CD4-positive, alpha-beta memory T cell (primary cell): ENCODE data around the gene TIPRL. TPM values are rescaled to one million over a fixed set of nuclear protein-coding genes. Genes with fewer than 3 reads are reported as not detected.

Experiments
- CTCF ChIA-PET: fragments of 350-600 bp; sonication (Branson Sonifier 250); formaldehyde crosslinking; loops from one replicate; lab custom pipeline; 2021; ENCODE audit warnings: inconsistent platforms; ENCODE audit not compliant: partially characterized antibody; lab: Charles Lee
- POLR2A ChIA-PET: fragments of 350-600 bp; sonication (Branson Sonifier 250); formaldehyde crosslinking; loops from one replicate; lab custom pipeline; 2021; ENCODE audit not compliant: partially characterized antibody; lab: Charles Lee
- DNase-seq, 5 donors: peaks; one replicate each; pipeline versions ENCODE4 v3.0.0 to v3.0.0-alpha.2; 2020 to 2022; ENCODE audit warnings: mixed read lengths in 1 of 5
- H3K27ac ChIP-seq: one replicate; pipeline ENCODE4 v1.7.0; 2013; ENCODE audit warnings: low read depth, low read length
- H3K27me3 ChIP-seq: 2 replicates; pipeline ENCODE4 v1.7.0; 2013; ENCODE audit warnings: mild to moderate bottlenecking, low read length, moderate library complexity; ENCODE audit not compliant: insufficient read depth
- H3K36me3 ChIP-seq: 2 replicates; pipeline ENCODE4 v1.7.0; 2013; ENCODE audit warnings: mild to moderate bottlenecking, low read length, moderate library complexity; ENCODE audit not compliant: insufficient read depth
- H3K4me1 ChIP-seq: 2 replicates; pipeline ENCODE4 v1.7.0; 2013; ENCODE audit warnings: mild to moderate bottlenecking, low read length, moderate library complexity; ENCODE audit not compliant: insufficient read depth
- H3K4me3 ChIP-seq, 2 donors: one replicate each; pipeline ENCODE4 v1.7.0; 2013; ENCODE audit warnings: low read length in 2 of 2, mild to moderate bottlenecking in 1 of 2
- H3K9me3 ChIP-seq, 2 donors: one replicate each; pipeline ENCODE4 v1.7.0; 2013; ENCODE audit warnings: low read length in 2 of 2, control low read depth in 1 of 2; ENCODE audit not compliant: control insufficient read depth in 1 of 2
- H3K27ac Mint-ChIP-seq, 7 donors: one replicate each; pipeline ENCODE4 v1.8.0; 2020 to 2021; ENCODE audit warnings: mixed read lengths in 7 of 7, mild to moderate bottlenecking in 6 of 7, inconsistent platforms in 3 of 7, moderate library complexity in 3 of 7
- H3K27me3 Mint-ChIP-seq, 2 donors: one replicate each; pipeline ENCODE4 v1.8.0; 2020 to 2021; ENCODE audit warnings: mixed read lengths in 2 of 2
- H3K36me3 Mint-ChIP-seq, 2 donors: one replicate each; pipeline ENCODE4 v1.8.0; 2020 to 2021; ENCODE audit warnings: mixed read lengths in 2 of 2, inconsistent platforms in 1 of 2, mild to moderate bottlenecking in 1 of 2
- H3K4me1 Mint-ChIP-seq, 4 donors: one replicate each; pipeline ENCODE4 v1.8.0; 2020 to 2021; ENCODE audit warnings: mixed read lengths in 4 of 4, mild to moderate bottlenecking in 1 of 4
- H3K4me3 Mint-ChIP-seq, 8 donors: one replicate each; pipeline ENCODE4 v1.8.0; 2020 to 2021; ENCODE audit warnings: mixed read lengths in 8 of 8, mild to moderate bottlenecking in 7 of 8, moderate library complexity in 6 of 8, inconsistent platforms in 3 of 8
- H3K9me3 Mint-ChIP-seq, 8 donors: one replicate each; pipeline ENCODE4 v1.8.0; 2020 to 2021; ENCODE audit warnings: mixed read lengths in 8 of 8, mild to moderate bottlenecking in 5 of 8, inconsistent platforms in 3 of 8, moderate library complexity in 1 of 8
- intact Hi-C: fragments of 100-400 bp; cut with micrococcal nuclease; formaldehyde crosslinking; loops from one replicate; pipeline ENCODE4 v1.15.1; 2023
- polyA plus RNA-seq, 2 donors: library from polyadenylated mRNA; unstranded; fragments of 300-500 nt; fragmentation: Illumina TruSeq; gene quantifications; one replicate each; pipeline ENCODE4 v1.2.3, GENCODE V29; 2021
- total RNA-seq, 2 experiments: library from RNA; stranded (reverse); gene quantifications; one replicate each; pipeline ENCODE4 v1.2.3, GENCODE V29; 2021

TIPRL gene
- total and polyA plus RNA-seq, 4 experiments from 2014 or later: 23.8 to 37.8 (median 32.3) TPM

DNA sequence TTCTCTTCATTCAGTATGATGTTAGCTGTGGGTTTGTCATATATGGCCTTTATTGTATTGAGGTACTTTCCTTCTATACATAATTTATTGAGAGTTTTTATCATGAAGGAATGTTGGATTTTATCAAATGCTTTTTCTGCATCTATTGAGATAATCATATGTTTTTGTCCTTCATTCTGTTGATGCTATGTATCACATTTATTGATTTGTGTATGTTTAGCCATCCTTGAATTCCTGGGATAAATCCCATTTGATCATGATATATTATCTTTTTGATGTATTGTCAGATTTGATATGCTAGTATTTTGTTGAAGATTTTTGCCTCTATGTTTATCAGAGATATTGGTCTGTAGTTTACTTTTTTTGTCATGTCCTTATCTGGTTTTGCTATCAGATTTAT, 21.1 kb upstream of the TIPRL start:
- Histone ChIP-seq H3K9me3 (peaks cover 0 to 7% of the 10 kb centered on the region in 2 donors), H3K4me1 (no peaks in the 10 kb centered on the region), H3K36me3 (no peaks in the 10 kb centered on the region), H3K27me3 (no peaks in the 10 kb centered on the region), H3K27ac (no peak overlapping the region), H3K4me3 (no peak overlapping the region)
- DNase-seq: no peak
- CTCF ChIA-PET: no interaction called here
- Mint-ChIP-seq H3K4me1 (no peaks in the 10 kb centered on the region), H3K9me3 (peaks cover 2 to 48% (median 40%) of the 10 kb centered on the region in 8 donors), H3K36me3 (peaks cover 15 to 23% of the 10 kb centered on the region in 2 donors), H3K4me3 (no peak overlapping the region), H3K27me3 (peaks cover 18 to 22% of the 10 kb centered on the region in 2 donors), H3K27ac (no peak overlapping the region)
- intact Hi-C loops: no loop called here
- POLR2A ChIA-PET: no interaction called here

DNA sequence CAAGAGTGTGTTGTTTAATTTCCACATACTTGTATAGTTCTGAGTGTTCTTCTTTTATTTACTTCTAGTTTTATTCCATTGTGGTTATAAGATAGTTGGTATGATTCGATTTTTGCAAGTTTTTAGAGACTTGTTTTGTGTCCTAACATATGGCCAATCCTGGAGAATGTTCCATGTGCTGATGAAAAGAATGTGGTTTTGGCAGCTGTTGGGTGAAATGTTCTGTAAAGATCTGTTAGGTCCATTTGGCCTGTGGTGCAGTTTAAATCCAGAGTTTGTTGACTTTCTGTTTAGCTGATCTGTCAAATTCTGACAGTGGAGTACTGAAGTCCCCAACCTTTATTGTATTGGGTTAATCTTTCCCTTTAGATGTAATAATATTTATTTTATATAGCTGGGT, 19.5 kb upstream of the TIPRL start:
- H3K9me3 ChIP-seq: peaks cover 0 to 7% of the 10 kb centered on the region in 2 donors
- H3K4me3 ChIP-seq: no peak overlapping the region
- Mint-ChIP-seq H3K4me3 (no peak overlapping the region), H3K9me3 (peaks cover 2 to 51% (median 41%) of the 10 kb centered on the region in 8 donors), H3K36me3 (peaks cover 15 to 23% of the 10 kb centered on the region in 2 donors), H3K27ac (no peak overlapping the region), H3K4me1 (no peaks in the 10 kb centered on the region), H3K27me3 (peaks cover 23 to 30% of the 10 kb centered on the region in 2 donors)
- ChIA-PET POLR2A (no interaction called here), CTCF (interaction anchor here (2.8 kb wide), 1 partner anchor 14 kb away, joined by 10 read pairs; no protein-coding TSS in a partner anchor)
- DNase-seq: no peak
- H3K27me3 ChIP-seq: no peaks in the 10 kb centered on the region
- no peaks in the 10 kb centered on the region for H3K4me1 ChIP-seq
- H3K36me3 ChIP-seq: no peaks in the 10 kb centered on the region
- no peak overlapping the region for H3K27ac ChIP-seq
- intact Hi-C loops: no loop called here

DNA sequence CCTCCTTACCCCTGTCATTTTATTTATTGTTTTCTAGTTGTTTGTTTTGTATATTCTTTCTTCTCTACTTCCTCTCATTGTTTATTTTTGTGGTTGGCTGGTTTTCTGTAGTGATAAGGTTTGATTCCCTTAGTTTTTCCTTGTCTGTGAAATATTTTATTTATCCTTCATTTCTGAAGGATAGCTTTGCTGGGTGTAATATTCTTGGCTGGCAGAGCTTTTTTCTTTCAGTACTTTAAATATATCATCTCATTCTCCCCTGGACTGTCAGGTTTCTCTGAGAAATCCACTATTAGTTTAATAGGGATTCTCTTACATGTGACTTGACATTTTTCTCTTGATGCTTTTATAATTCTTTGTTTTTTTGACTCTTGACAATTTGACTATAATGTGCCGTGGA, 18.8 kb upstream of the TIPRL start:
- Mint-ChIP-seq H3K9me3 (peaks cover 2 to 51% (median 41%) of the 10 kb centered on the region in 8 donors), H3K36me3 (peaks cover 15 to 23% of the 10 kb centered on the region in 2 donors), H3K27ac (no peak overlapping the region), H3K4me3 (no peak overlapping the region), H3K27me3 (peaks cover 25 to 30% of the 10 kb centered on the region in 2 donors), H3K4me1 (no peaks in the 10 kb centered on the region)
- H3K27me3 ChIP-seq: no peaks in the 10 kb centered on the region
- POLR2A ChIA-PET: no interaction called here
- peaks cover 0 to 7% of the 10 kb centered on the region in 2 donors for H3K9me3 ChIP-seq
- intact Hi-C loops: no loop called here
- no peak overlapping the region for H3K27ac ChIP-seq
- no peak for DNase-seq
- CTCF ChIA-PET: interaction anchor here (2.8 kb wide), 1 partner anchor 14 kb away, joined by 10 read pairs; no protein-coding TSS in a partner anchor
- H3K4me1 ChIP-seq: no peaks in the 10 kb centered on the region
- H3K4me3 ChIP-seq: no peak overlapping the region
- H3K36me3 ChIP-seq: no peaks in the 10 kb centered on the region

DNA sequence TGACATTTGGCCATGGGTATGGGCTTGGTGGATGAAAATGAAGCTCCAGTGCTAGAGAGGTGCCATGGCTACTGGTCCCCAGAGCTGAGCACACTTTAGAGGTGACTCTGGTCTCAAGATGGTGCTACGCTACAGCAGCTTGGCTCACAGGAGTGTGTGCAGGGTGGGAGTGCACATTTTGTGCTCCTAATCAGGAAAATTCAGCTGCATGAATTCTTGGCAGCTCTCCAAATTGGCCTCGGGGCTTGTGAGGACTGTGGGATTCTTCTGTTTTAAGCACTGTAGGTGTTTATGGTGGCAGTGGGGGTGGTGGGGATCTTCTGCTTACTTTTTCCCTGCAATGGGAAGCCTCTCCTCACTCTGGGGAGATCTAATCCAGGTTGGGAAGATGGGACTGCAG, 17.3 kb upstream of the TIPRL start:
- POLR2A ChIA-PET: no interaction called here

DNA sequence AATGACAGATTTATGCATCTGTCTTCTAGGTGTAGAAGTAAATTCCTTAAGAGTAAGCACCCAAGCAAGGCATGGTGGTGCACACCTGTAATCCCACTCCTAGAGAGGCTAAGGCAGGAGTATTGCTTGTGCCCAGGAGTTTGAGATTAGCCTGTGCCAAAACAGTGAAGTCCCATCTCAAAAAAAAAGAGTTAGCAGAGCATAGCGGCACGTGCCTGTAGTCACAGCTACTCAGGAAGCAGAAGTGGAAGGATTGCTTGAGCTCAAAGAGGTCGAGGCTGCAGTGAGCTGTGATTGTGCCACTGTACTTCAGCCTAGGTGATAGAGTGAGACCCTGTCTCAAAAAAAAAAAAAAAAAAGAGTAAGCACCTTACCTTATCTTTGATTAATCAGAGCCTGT, 15.1 kb upstream of the TIPRL start:
- H3K27me3 ChIP-seq: no peaks in the 10 kb centered on the region
- Mint-ChIP-seq H3K27ac (no peak overlapping the region), H3K9me3 (peaks cover 2 to 32% (median 27%) of the 10 kb centered on the region in 8 donors), H3K27me3 (peaks cover 26 to 27% of the 10 kb centered on the region in 2 donors), H3K36me3 (peaks cover 9 to 20% of the 10 kb centered on the region in 2 donors), H3K4me1 (no peaks in the 10 kb centered on the region), H3K4me3 (no peak overlapping the region)
- H3K4me1 ChIP-seq: no peaks in the 10 kb centered on the region
- ChIA-PET POLR2A (no interaction called here), CTCF (no interaction called here)
- H3K36me3 ChIP-seq: no peaks in the 10 kb centered on the region
- intact Hi-C loops: no loop called here
- H3K27ac ChIP-seq: no peak overlapping the region
- no peak for DNase-seq
- no peak overlapping the region for H3K4me3 ChIP-seq
- peaks cover 0 to 7% of the 10 kb centered on the region in 2 donors for H3K9me3 ChIP-seq

More for the DNA sequence above, 17.3 kb upstream of the TIPRL start:
- Histone ChIP-seq H3K27ac (no peak overlapping the region), H3K27me3 (no peaks in the 10 kb centered on the region), H3K36me3 (no peaks in the 10 kb centered on the region), H3K4me3 (no peak overlapping the region), H3K4me1 (no peaks in the 10 kb centered on the region), H3K9me3 (peaks cover 0 to 7% of the 10 kb centered on the region in 2 donors)
- Mint-ChIP-seq H3K27me3 (peaks cover 29 to 34% of the 10 kb centered on the region in 2 donors), H3K27ac (no peak overlapping the region), H3K4me3 (no peak overlapping the region), H3K4me1 (no peaks in the 10 kb centered on the region), H3K9me3 (peaks cover 2 to 51% (median 41%) of the 10 kb centered on the region in 8 donors), H3K36me3 (peaks cover 15 to 28% of the 10 kb centered on the region in 2 donors)
- CTCF ChIA-PET: interaction anchor here (1.3 kb wide), 1 partner anchor 16 kb away, joined by 4 read pairs; no protein-coding TSS in a partner anchor
- DNase-seq: no peak
- intact Hi-C loops: no loop called here

DNA sequence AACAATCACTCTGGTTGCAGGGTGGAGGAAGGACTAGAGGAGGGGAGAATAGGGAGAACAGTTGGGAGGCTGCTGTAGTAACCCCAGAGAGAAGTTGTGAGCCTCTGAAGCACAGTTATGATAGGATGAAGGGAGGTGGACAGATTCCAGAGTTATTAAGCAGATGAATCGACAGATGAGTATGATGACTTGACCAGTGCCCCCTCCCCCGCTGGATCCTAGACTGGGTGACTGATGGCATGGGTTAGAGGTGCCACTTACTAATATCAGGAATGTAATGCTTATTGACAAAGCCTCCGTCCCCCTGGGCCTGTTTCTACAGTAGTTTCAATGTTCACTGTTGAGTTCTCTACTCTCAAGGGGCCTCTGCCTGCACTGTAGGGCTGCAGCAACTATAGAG, 14.0 kb upstream of the TIPRL start:
- Mint-ChIP-seq H3K4me1 (no peaks in the 10 kb centered on the region), H3K4me3 (no peak overlapping the region), H3K27me3 (peaks cover 25 to 27% of the 10 kb centered on the region in 2 donors), H3K36me3 (peaks cover 5 to 14% of the 10 kb centered on the region in 2 donors), H3K9me3 (peaks cover 2 to 23% (median 20%) of the 10 kb centered on the region in 8 donors), H3K27ac (no peak overlapping the region)
- ChIA-PET CTCF (no interaction called here), POLR2A (no interaction called here)
- H3K9me3 ChIP-seq: peaks cover 0 to 5% of the 10 kb centered on the region in 2 donors
- DNase-seq: no peak
- no peaks in the 10 kb centered on the region for H3K36me3 ChIP-seq
- no peak overlapping the region for H3K27ac ChIP-seq
- no peak overlapping the region for H3K4me3 ChIP-seq
- intact Hi-C loops: no loop called here
- no peaks in the 10 kb centered on the region for H3K27me3 ChIP-seq
- H3K4me1 ChIP-seq: no peaks in the 10 kb centered on the region

DNA sequence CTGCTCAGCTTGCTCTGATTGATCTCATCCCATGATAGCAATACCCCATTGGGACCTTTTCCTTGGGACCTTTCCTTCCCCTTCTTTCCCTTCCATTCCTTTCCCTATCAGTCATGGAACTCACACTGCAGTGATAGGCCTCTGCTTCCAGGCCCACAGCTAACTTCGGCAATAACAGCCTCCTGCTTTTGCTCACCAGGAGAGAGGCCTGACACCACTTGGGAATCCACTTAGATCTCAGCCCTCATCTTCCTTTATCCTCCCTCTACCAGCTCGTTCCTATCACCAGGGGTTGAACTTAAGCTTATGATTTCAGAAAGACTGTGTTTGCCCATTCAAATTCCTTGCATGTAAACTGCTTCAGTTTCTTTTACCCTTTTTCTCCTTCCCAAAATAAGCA, 11.0 kb upstream of the TIPRL start:
- POLR2A ChIA-PET: no interaction called here
- H3K27ac Mint-ChIP-seq: no peak overlapping the region
- Histone ChIP-seq H3K4me1 (no peaks in the 10 kb centered on the region), H3K36me3 (no peaks in the 10 kb centered on the region), H3K27ac (no peak overlapping the region), H3K4me3 (no peak overlapping the region), H3K9me3 (no peaks in the 10 kb centered on the region), H3K27me3 (no peaks in the 10 kb centered on the region)
- CTCF ChIA-PET: interaction anchor here (0.8 to 1.5 kb wide), 3 partner anchors 22 to 68 kb away, joined by 3 read pairs; no protein-coding TSS in a partner anchor
- no peak overlapping the region for H3K4me3 Mint-ChIP-seq
- no peaks in the 10 kb centered on the region for H3K4me1 Mint-ChIP-seq
- peaks cover 16 to 23% of the 10 kb centered on the region in 2 donors for H3K27me3 Mint-ChIP-seq
- DNase-seq: no peak
- peaks cover 0 to 5% of the 10 kb centered on the region in 2 donors for H3K36me3 Mint-ChIP-seq
- intact Hi-C loops: no loop called here
- H3K9me3 Mint-ChIP-seq: peaks cover 0 to 3% (median 0%) of the 10 kb centered on the region in 8 donors
